H1 (cell line): ENCODE data around the gene SECISBP2. TPM values are rescaled to one million over a fixed set of nuclear protein-coding genes. Genes with fewer than 3 reads are reported as not detected.
"Not testable (repeated sequence)": the region's sequence is repeated elsewhere in the genome, so short reads cannot be mapped to it uniquely, and the experiment has no call there.

ENCODE experiments used
- CTCF ChIA-PET: fragments of 300-600 bp; sonication (Branson Sonifier 250); formaldehyde crosslinking; loops from one replicate; lab custom pipeline; 2021; ENCODE audit not compliant: partially characterized antibody; lab: Charles Lee
- POLR2A ChIA-PET: fragments of 300-600 bp; sonication (Branson Sonifier 250); formaldehyde crosslinking; loops from one replicate; lab custom pipeline; 2021; ENCODE audit warnings: inconsistent platforms; ENCODE audit not compliant: partially characterized antibody; lab: Charles Lee
- DNase-seq, 2 experiments: peaks; one replicate each; pipeline versions ENCODE4 v3.0.0 to v3.0.0-alpha.2; 2010 to 2022; ENCODE audit warnings: low spot score in 2 of 2, low read depth in 1 of 2, mixed read lengths in 1 of 2
- FAIRE-seq: peaks from 2 replicates; lab custom pipeline; 2011; peaks lifted over from hg19 to GRCh38; lab: Jason Lieb, UNC
- H2AFZ ChIP-seq: 2 replicates; pipeline ENCODE4 v1.8.1; 2012; ENCODE audit warnings: low read length, inconsistent platforms
- H2AK5ac ChIP-seq: 2 replicates; pipeline ENCODE4 v1.6.1; 2013; ENCODE audit warnings: low read depth, low read length
- H2BK120ac ChIP-seq: replicated peaks from 2 replicates; pipeline ENCODE3; 2013; ENCODE audit warnings: low read depth, low read length, inconsistent platforms
- H2BK12ac ChIP-seq: 2 replicates; pipeline ENCODE4 v1.6.1; 2013; ENCODE audit warnings: low read depth, low read length
- H2BK15ac ChIP-seq: 2 replicates; pipeline ENCODE4 v1.6.1; 2013; ENCODE audit warnings: low read length
- H2BK20ac ChIP-seq: 2 replicates; pipeline ENCODE4 v1.6.1; 2013; ENCODE audit warnings: low read length
- H2BK5ac ChIP-seq: 2 replicates; pipeline ENCODE4 v1.6.1; 2013; ENCODE audit warnings: low read depth, low read length
- H3K14ac ChIP-seq: 2 replicates; pipeline ENCODE4 v1.6.1; 2013; ENCODE audit warnings: inconsistent platforms; ENCODE audit not compliant: insufficient read length
- H3K18ac ChIP-seq: 2 replicates; pipeline ENCODE4 v1.6.1; 2013; ENCODE audit warnings: low read length; ENCODE audit errors: extremely low read depth
- H3K23ac ChIP-seq: 2 replicates; pipeline ENCODE4 v1.6.1; 2013; ENCODE audit warnings: inconsistent platforms; ENCODE audit not compliant: insufficient read length
- H3K23me2 ChIP-seq: 2 replicates; pipeline ENCODE4 v1.6.1; 2013; ENCODE audit warnings: low read depth, low read length
- H3K27ac ChIP-seq: 2 replicates; pipeline ENCODE4 v1.6.1; 2011; ENCODE audit warnings: low read depth, low read length, inconsistent platforms
- H3K27me3 ChIP-seq, 4 experiments: replicated peaks in 1 of 4; 1 replicate in 1 of 4; 2 replicates in 3 of 4; pipeline versions ENCODE4 v1.6.1 to v1.8.1; 2011 to 2013; ENCODE audit warnings: low read length in 3 of 4, mild to moderate bottlenecking in 3 of 4, inconsistent platforms in 2 of 4, mixed read lengths in 2 of 4, moderate library complexity in 1 of 4; ENCODE audit not compliant: control insufficient read depth in 3 of 4, insufficient read depth in 3 of 4; ENCODE audit errors: extremely low read depth in 1 of 4
- H3K36me3 ChIP-seq, 4 experiments: 2 replicates each; pipeline versions ENCODE4 v1.6.1 to v1.8.1; 2011 to 2013; ENCODE audit warnings: mild to moderate bottlenecking in 4 of 4, low read length in 3 of 4, moderate library complexity in 2 of 4, control low read depth in 1 of 4, inconsistent platforms in 1 of 4; ENCODE audit not compliant: insufficient read depth in 4 of 4, control insufficient read depth in 2 of 4
- H3K4ac ChIP-seq: replicated peaks from 2 replicates; pipeline ENCODE3; 2013; ENCODE audit warnings: low read length, low read depth, mixed read lengths, inconsistent platforms; ENCODE audit not compliant: insufficient read length
- H3K4me1 ChIP-seq, 4 experiments: replicated peaks in 1 of 4; 1 replicate in 1 of 4; 2 replicates in 3 of 4; pipeline versions ENCODE4 v1.6.1 to v1.8.1; 2011 to 2013; ENCODE audit warnings: low read length in 3 of 4, inconsistent platforms in 2 of 4, mixed read lengths in 1 of 4; ENCODE audit not compliant: insufficient read depth in 4 of 4, control insufficient read depth in 3 of 4
- H3K4me2 ChIP-seq, 2 experiments: 2 replicates each; pipeline versions ENCODE4 v1.6.1 to v1.8.1; 2011 to 2013; ENCODE audit warnings: low read depth in 2 of 2, low read length in 2 of 2, control low read depth in 1 of 2, inconsistent platforms in 1 of 2, mild to moderate bottlenecking in 1 of 2; ENCODE audit not compliant: insufficient read depth in 1 of 2
- H3K4me3 ChIP-seq, 4 experiments: fragments of 200-600, 300-600 bp in 1 of 4; sonication (generic), shearing (Covaris generic), sonication (Bioruptor Twin) in 1 of 4; 2 replicates each; pipeline versions ENCODE4 v1.5.1 to v1.8.1; 2011 to 2016; ENCODE audit warnings: low read length in 4 of 4, low read depth in 3 of 4, control low read depth in 2 of 4, inconsistent platforms in 2 of 4, mild to moderate bottlenecking in 2 of 4, mixed read lengths in 1 of 4, moderate library complexity in 1 of 4; ENCODE audit not compliant: insufficient read depth in 2 of 4; ENCODE audit errors: extremely low read depth in 1 of 4
- H3K56ac ChIP-seq: replicated peaks from 2 replicates; pipeline ENCODE3; 2013; ENCODE audit warnings: low read depth, mild to moderate bottlenecking, mixed read lengths, low read length, inconsistent platforms; ENCODE audit not compliant: insufficient read length
- H3K79me1 ChIP-seq: 2 replicates; pipeline ENCODE4 v1.6.1; 2013; ENCODE audit warnings: low read depth, low read length, control low read depth
- H3K79me2 ChIP-seq, 2 experiments: 2 replicates each; pipeline versions ENCODE4 v1.6.1 to v1.8.1; 2012 to 2013; ENCODE audit warnings: low read length in 2 of 2, mild to moderate bottlenecking in 2 of 2, inconsistent platforms in 1 of 2; ENCODE audit not compliant: insufficient read depth in 2 of 2, control insufficient read depth in 1 of 2
- H3K9ac ChIP-seq, 4 experiments: replicated peaks in 1 of 4; 1 replicate in 1 of 4; 2 replicates in 3 of 4; pipeline versions ENCODE4 v1.6.1 to v1.8.1; 2011 to 2013; ENCODE audit warnings: low read depth in 3 of 4, low read length in 3 of 4, control low read depth in 2 of 4, mild to moderate bottlenecking in 2 of 4, moderate library complexity in 2 of 4, inconsistent platforms in 1 of 4; ENCODE audit errors: extremely low read depth in 1 of 4
- H3K9me3 ChIP-seq, 2 experiments: 2 replicates each; pipeline versions ENCODE4 v1.6.1 to v1.8.1; 2012 to 2013; ENCODE audit warnings: mild to moderate bottlenecking in 2 of 2, moderate library complexity in 2 of 2, control low read depth in 1 of 2, inconsistent platforms in 1 of 2, low read depth in 1 of 2, low read length in 1 of 2, mixed read lengths in 1 of 2; ENCODE audit not compliant: insufficient read depth in 2 of 2
- H4K20me1 ChIP-seq, 2 experiments: replicated peaks in 1 of 2; 2 replicates each; pipeline versions ENCODE3 to v1.8.1; 2011 to 2013; ENCODE audit warnings: inconsistent platforms in 2 of 2, low read length in 2 of 2, mild to moderate bottlenecking in 1 of 2; ENCODE audit not compliant: insufficient read depth in 2 of 2, control insufficient read depth in 1 of 2
- H4K5ac ChIP-seq: 2 replicates; pipeline ENCODE4 v1.6.1; 2013; ENCODE audit warnings: low read length, low read depth, mixed read lengths, inconsistent platforms; ENCODE audit not compliant: insufficient read length
- H4K8ac ChIP-seq: 2 replicates; pipeline ENCODE4 v1.8.0; 2013; ENCODE audit warnings: mild to moderate bottlenecking, moderate library complexity, low read length, inconsistent platforms; ENCODE audit not compliant: insufficient read depth; ENCODE audit errors: extremely low read depth
- H4K91ac ChIP-seq: replicated peaks from 2 replicates; pipeline ENCODE3; 2013; ENCODE audit warnings: low read length, mixed read lengths, inconsistent platforms; ENCODE audit not compliant: insufficient read length
- WGBS, 2 experiments: shearing (Covaris generic) in 1 of 2; methylation state at CpG; one replicate each; pipeline versions ENCODE4 v1.1.6 to v1.1.7; 2013 to 2015; ENCODE audit warnings: low lambda C conversion rate in 2 of 2, mixed read lengths in 2 of 2, inconsistent platforms in 1 of 2, low coverage in 1 of 2, missing lambda C conversion rate in 1 of 2; ENCODE audit not compliant: insufficient replicate concordance in 2 of 2, insufficient coverage in 1 of 2, insufficient read length in 1 of 2; ENCODE audit errors: extremely low coverage in 1 of 2, missing lambda C conversion rate in 1 of 2; 5-methylcytosine and 5-hydroxymethylcytosine counted together
- polyA plus RNA-seq, 7 experiments: library from polyadenylated mRNA; depleted of rRNA in 3 of 7; stranded (reverse) in 5 of 7; unstranded in 2 of 7; fragments of >200 nt in 5 of 7; fragments of 200-250 nt in 2 of 7; gene quantifications; 1 replicate in 5 of 7; 2 replicates in 1 of 7; 4 replicates in 1 of 7; pipeline versions ENCODE4 v1.2.1 to v1.2.3, GENCODE V29; 2011 to 2013; ENCODE audit warnings: missing spikeins in 2 of 7, mixed read lengths in 2 of 7
- total RNA-seq: library from RNA; stranded (reverse); fragmentation: NEBNext Ultra II Directional; extraction: Animal tissue kit (Norgen Biotek cat#: 25700); gene quantifications from 2 replicates; pipeline ENCODE4 v1.2.1, GENCODE V29; 2021

SECISBP2 gene
- total and polyA plus RNA-seq, 2 of the 8 experiments (the other 6 are each of a cell fraction or from before 2014, with no cell fraction given), result 39.0 to 61.7 TPM

GRCh38 chr9:89371791-89372190 is 53.5 kb downstream of the SECISBP2 start:
- DNase-seq, CTCF ChIA-PET, H3K9ac ChIP-seq, H3K23ac ChIP-seq, H3K4me1 ChIP-seq, H3K27me3 ChIP-seq, H3K36me3 ChIP-seq, H4K91ac ChIP-seq, H3K9me3 ChIP-seq, H3K4me2 ChIP-seq, H2AK5ac ChIP-seq, H2AFZ ChIP-seq, H3K79me2 ChIP-seq, H3K27ac ChIP-seq, H2BK20ac ChIP-seq, H2BK5ac ChIP-seq, H4K5ac ChIP-seq, H3K14ac ChIP-seq, H2BK12ac ChIP-seq, H3K18ac ChIP-seq, H2BK120ac ChIP-seq, H2BK15ac ChIP-seq, H3K4ac ChIP-seq, H3K79me1 ChIP-seq, H3K4me3 ChIP-seq: not testable (repeated sequence)
- Histone ChIP-seq H3K56ac (peak overlapping the region; percentile 59), H4K20me1 (peaks cover 0 to 23% of the 10 kb centered on the region in 2 experiments), H4K8ac (peak overlapping the region; percentile 35; the same call in 1 of the 2 replicates), H3K23me2 (peaks cover 27% of the 10 kb centered on the region; the same call in 1 of the 2 replicates)
- WGBS, 2 experiments, result 82% methylated on average over 2 of the region's 5 CpGs; no CpG with 5 or more reads in 1 of the 2 experiments
- POLR2A ChIA-PET, result interaction anchor here (1.6 kb wide), 1 partner anchor 9 kb away, joined by 12 read pairs; no protein-coding TSS in a partner anchor
- FAIRE-seq, result peak; percentile 65
